ENCODE data around the gene NSMCE1.

DNA sequence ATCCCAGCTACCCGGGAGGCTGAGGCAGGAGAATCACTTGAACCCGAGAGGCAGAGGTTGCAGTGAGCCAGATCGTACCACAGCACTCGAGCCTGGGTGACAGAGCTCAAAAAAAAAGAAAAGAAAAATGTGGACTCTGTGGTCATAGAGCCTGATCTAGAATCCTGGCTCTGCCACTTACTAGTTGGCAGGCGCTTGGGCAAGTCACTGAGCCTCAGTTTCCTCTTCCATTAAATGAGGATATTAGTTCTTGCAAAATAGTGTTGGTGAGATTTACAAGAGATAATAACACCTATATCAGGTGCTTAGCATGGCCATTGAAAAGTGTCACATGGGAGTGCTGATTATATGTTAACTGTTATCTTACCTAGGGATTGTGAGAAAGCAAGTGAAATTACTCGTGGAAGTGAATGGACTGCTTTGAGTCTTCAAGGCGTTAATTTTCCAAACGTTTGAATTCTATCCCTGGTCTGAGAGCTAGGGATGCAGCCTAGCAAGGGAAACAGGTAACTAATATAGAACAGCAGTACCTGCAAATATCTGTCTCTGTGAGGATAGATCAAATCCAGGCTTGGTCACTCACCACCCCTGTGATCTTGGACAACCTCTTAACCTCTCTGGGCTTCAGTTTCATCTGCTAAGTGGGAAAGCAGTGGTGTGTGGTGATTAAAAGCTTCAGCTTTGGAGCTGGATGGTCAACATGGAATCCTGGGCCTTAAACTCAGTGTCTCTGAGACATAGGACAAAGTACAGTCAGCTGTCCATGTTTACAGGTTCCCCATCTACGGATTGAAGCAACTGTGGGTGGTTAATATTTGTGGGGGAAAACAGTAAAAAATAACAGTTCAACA lies 953 bp upstream of the NSMCE1 start:
- no peak for TF ChIP-seq CTCF (IDR thresholded peaks at IDR 0.05)
- TF ChIP-seq EZH2 (IDR thresholded peaks at IDR 0.05; ENCODE audit: borderline replicate concordance, insufficient read depth, low read depth, low read length, poor library complexity, severe bottlenecking) = no peak

Data from B cell (primary cell).